GM18951 (cell line): ENCODE measurements around the gene NAA50.
A peak's percentile ranks its signal among the peaks of the same experiment; 100 is the strongest.

Source experiments
- POLR2A ChIP-seq: IDR thresholded peaks from 4 replicates; pipeline ENCODE4 v1.6.1; 2011; ENCODE audit warnings: mild to moderate bottlenecking; ENCODE audit not compliant: insufficient read length, insufficient read depth; ENCODE audit errors: extremely low read depth
- in situ Hi-C: fragments of 300-500 bp; cut with MboI; formaldehyde crosslinking; loops from one replicate; pipeline ENCODE4 v1.12.0; 2022; ENCODE audit warnings: low sequenced_read_pairs, mixed read lengths, inconsistent platforms; ENCODE audit not compliant: unreplicated experiment

The NAA50 gene

DNA sequence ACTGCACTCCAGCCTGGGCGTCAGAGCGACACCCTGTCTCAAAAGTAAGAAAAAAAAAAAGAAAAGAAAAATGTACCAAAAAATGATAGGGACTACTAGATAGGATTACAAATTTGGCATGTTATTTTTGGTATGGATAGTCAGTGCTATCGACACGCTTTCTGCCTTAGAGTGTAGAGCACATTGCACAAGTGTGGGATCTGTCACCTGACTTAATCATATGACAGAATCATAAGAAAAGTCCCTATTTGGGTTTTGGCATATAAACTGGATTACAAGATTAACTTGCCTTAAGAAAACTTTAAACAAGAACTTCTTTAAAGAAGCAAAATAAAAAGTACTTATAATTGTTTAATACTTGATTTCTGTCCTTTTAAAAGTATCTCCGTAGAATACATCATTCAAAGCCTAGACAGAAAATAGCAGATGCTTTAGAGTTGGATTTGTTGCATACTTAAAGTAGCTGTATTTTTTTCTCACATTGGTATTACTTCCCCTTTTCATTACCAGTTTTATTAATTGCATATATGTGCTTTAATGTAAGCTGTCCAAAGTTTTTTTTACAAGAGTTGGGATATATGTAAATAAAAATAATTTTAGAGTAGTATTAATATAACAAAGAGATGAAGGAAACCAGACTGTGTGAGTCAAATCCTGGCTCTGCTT lies 8.6 kb upstream of the NAA50 start:
- no peak for TF ChIP-seq POLR2A
- in situ Hi-C loops, result no loop called here

DNA sequence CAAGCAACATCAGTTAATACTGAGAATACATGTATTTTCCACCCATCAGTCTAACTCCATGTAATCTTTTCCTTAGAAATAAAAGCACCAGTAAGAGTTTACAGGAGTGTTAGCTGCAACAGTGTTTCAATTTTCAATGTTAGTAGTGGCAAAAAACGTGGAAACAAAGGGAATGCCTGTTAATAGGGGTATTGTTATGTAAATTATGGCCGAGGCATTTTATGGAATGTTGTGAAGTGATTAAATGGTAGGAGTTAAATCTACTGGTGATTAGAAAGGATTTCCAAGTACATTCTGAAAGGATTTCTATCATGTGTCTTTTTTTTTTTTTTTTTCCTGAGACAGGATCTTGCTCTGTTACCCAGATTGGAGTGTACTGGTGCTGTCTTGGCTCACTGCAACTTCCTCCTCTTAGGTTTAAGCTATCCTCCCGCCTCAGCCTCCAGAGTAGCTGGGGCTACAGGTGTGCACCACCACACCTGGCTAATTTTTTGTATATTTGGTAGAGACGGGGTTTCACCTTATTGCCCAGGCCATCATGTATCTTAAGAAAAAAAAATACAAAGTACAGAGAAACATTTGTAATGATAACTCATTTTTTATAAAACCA lies 7.4 kb upstream of the NAA50 start:
- in situ Hi-C loops, result no loop called here
- no peak for TF ChIP-seq POLR2A

DNA sequence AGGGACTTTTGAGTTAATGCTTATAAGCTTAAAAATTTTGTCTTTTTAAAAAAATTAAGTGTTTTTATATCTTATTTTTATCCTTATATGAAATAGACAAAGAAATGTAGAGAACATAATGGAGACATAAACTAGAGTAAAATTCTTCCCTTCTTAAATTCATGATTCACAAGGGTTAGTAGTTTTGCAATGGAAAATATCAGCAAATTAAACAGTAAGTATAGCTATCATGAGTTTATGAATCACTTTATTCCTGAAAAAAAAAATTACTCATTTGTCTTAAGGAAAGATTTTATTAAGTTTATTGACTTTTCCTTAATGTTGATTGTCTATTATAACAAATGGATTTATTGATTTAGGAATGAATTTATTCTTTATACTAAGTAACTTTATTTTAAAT lies 5.1 kb upstream of the NAA50 start:
- no peak for TF ChIP-seq POLR2A
- in situ Hi-C loops, result no loop called here

DNA sequence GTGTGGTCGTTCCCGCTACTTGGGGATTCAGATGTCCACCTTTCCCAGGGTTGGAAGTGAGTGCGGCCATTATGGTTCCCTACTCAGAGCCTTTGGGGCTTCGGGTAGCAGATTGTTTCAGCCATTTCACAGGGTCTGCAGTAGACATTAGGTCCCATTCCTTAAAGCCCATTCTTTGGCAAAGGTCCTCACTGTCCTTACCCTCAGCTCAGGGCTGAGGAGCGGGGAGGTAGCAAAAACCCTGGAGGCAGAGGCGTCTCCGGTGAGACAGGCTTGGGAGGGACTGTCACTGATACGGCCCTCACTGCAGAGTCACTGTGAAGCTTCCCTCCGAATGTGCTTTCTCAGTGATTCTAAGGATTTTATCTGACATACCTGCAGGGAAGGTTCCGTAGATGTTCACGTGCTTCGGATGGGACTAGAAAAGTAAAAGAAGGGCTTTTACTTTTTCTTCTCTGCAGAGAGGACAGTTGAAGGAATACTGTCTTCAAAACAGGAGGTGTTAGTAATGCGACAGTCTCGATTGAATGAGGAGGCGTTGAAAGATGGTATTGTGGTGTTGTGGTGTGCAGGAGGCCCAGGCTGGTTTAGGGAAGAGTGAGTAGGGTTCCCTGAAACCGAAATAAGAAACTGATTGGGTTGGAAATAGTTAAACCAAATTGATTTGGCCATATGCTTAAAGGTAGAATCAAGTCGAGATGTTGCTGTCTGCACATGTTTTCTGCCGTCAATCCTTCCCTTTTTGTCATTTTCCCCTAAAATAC lies 1.4 kb upstream of the NAA50 start:
- in situ Hi-C loops, result no loop called here
- TF ChIP-seq POLR2A, result no peak

DNA sequence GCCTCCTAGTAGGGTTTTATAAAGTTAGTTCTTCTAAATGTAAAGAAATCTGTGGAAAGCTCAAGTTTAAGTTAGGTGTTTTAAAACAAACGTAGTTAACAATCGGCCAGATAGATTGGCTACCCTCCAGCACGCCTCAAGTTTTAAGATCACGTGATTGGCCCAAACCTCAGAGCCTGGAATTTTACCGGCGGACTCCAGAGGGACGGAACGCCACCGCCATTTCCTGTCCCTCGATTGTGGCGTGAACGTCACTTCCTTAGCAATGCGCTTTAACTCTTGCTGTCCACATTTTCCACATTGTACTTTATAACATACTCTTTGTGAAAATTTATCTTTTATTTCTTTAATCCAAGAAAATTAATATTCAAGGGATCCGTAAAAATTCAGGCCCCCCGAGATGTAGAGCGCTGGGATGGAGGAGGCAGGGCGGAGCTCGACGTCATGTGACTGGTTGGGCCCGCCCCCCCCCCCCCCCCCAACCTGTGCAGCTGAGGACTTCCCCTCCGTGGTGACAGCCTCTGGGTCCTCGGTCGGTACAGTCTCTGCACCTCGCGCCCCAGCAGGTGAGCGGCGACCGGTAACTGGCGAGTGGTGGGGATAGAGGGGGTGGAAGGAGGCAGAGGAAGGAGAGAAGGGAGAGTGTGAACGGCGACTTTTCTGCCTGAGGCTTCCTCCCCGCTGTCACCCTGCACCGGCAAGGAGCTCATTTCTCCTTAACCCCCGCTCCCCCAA lies 666 bp upstream of the NAA50 start, which contains the start of gene ATP6V1A:
Gene ATP6V1A, plus strand, starts transcription at position 488 of the 735 bp plus-strand sequence. CDS start 31,719 bp downstream, outside the sequence.
- in situ Hi-C loops, result no loop called here
- peak; percentile 73 for TF ChIP-seq POLR2A

DNA sequence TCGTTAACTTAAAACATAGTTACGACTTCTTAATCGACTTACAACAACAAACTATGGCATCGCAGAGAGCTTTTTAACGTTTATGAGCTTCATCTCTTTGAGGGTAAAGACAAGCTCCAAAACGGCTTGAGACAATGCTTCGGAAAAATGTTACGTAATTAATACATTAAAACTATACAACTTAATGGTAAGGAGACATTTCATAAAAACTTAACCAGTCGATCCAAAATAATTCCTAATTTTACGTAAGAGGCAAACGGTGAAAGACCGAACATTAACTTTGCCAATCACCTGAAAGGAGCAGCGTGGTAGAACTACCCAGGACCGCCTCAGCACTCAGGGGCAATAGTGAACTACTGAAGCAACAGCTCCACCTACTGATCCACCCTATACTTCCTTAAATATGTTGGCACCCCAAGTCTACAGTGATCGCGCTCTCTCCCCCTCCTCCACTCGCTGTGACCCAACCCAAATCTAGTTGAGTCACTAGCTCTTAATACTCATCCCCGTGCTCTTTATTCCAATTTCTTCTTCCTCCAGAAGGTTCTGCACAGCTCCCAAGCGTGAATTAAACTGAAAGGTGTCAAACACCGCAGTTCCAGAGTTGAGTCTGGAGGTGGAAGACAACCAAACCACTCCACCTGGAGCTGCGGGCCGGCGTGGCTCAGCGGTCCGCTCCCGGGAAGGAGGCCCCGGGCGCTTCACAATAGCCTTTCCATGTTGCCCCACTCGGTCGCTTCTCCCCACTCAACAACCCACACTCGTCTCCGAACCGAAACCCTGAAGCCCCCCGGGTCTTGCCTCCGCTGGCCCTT lies 901 bp downstream of the NAA50 start:
- no peak for TF ChIP-seq POLR2A
- in situ Hi-C loops, result no loop called here

DNA sequence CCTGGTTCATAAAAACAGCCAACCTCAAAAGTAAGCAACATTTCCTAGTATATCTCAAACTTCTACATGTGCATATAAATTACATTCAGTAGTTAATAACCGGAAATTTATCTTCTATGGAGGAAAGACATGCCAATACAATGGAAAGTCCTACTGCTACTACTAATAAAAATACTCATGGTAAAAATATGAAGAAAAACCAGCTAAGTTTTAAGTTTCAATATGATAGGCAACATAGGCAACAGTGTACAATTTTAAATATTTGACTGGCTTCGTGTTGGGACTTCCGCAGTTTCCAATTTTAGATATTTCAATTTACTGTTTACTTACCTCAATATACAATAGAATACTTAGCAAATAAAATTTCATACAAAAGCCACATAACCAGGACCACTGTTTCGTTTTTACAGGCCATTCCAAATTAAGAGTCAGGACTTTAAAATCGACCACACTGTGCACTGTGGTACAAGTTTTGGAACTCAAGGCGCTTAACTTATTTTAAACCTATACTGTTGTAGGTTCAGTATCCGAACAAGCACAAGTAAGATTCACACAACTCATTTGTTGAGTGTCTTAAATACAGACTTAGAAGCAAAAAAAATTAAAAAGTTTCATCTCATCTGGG lies 2.9 kb downstream of the NAA50 start:
- no peak for TF ChIP-seq POLR2A
- in situ Hi-C loops, result no loop called here

DNA sequence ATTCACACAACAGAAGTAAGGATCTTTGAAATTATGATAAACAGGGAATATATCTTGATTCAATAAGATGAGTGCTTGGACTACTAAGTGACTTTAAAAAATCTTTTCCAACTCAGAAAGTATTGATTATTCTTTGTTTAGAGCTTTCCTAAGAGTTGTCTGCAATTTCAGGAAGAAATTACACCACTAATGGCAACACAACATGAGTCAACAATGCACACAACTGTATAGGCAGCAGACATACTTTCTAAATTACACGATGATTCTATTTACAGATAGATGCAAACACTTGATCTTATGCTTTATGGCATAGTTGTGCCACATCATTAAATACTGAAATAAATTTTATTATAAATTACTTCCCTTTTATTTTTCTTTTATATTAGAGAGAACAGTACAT lies 4.4 kb downstream of the NAA50 start:
- TF ChIP-seq POLR2A, result no peak
- in situ Hi-C loops, result no loop called here

DNA sequence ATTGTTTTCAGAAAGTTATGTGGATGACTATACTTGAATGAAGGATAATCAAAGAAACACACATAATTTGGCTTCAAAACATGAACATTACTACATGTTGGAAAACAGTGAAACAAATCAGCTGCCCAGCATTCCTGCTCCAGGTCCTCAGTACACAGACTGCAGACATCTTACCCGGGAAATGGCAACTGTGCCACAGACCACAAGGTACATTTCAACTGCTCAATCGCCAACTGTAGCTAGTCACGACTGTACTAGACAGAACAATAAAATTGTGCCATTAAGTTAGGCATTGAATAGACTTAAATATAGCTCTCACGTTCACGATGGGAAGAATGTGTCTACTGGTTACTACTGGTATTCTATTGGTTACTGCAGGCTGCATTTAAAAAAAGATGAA lies 5.0 kb downstream of the NAA50 start:
- in situ Hi-C loops, result no loop called here
- TF ChIP-seq POLR2A, result no peak

DNA sequence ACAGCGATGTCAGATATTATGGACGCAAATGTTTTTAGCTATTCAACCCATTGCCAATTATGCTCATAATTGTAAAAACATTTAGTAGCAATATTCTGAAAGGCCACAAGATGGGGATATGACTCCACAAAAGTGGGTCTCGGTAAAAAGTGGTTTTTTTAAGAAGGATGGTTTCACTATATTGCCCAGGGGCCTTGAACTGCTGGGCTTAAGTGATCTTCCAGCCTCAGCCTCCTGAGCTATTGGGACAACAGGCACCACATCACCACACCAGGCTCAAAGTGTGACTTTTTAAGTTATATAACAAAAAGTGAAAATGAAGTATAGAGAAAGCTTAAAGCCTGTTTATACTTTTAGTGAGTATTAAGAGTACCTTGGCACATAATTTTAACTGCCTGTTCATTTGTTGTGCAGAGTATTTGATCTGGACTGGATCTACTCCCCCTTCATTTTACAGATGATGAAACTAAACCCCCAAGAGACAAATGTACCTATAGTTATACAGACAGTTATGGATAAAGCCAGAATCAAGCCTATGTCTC lies 9.4 kb downstream of the NAA50 start:
- no peak for TF ChIP-seq POLR2A
- in situ Hi-C loops, result no loop called here

DNA sequence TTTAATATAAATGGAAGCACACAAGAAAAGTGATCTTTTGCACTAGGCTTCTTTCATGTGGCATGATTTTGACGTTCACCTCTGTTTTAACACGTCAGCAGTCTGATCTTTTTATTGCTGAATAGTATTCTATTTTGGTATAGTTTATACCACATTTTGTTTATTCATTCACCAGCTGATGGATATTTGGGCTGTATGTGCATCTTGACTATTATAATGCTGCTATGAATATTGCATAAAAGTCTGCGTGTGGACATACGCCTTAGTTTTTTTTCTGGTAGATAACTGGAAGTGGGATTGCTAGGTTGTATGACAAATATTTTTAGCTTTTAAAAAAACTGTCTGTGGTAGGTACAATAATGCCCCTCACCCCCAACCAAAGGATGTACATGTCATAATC lies 14.4 kb downstream of the NAA50 start:
- TF ChIP-seq POLR2A, result no peak
- in situ Hi-C loops, result loop anchor here (5.0 kb wide), 1 partner anchor 181 kb away; no protein-coding TSS in a partner anchor

DNA sequence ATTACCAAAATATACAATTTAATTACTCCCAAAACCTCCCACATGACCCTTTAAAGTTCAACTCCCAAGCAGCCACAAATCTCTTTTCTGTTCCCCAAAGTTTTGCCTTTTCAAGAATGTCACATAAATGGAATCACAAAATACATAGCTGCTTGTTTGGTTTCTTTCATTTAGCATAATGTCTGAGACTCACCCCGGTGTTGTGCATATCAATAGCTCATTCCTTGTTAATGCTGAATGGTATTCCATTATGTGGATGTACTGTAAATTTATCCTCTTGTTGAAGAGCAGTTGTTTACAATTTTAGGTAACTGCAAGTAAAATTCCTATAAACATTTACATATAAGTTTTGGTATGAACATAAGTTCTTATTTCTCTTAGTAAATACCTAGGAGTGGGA lies 15.5 kb downstream of the NAA50 start:
- in situ Hi-C loops, result loop anchor here (5.0 kb wide), 1 partner anchor 182 kb away; no protein-coding TSS in a partner anchor
- no peak for TF ChIP-seq POLR2A
